Adrenal gland (tissue), 12 donors: Measurements from ENCODE around the gene SRP68. TPM values are rescaled to one million over a fixed set of nuclear protein-coding genes. Genes with fewer than 3 reads are reported as not detected.

Source experiments
- DNase-seq, 7 donors: peaks; one replicate each; pipeline ENCODE4 v3.0.0-alpha.2; 2019 to 2020
- H3K27ac ChIP-seq, 5 donors: fragments of 200-600 bp; sonication (generic) in 4 of 5; 1 replicate in 3 of 5; 2 replicates in 2 of 5; pipeline versions ENCODE4 v1.5.1 to v1.8.0; 2016 to 2020; ENCODE audit warnings: mild to moderate bottlenecking in 1 of 5
- H3K27me3 ChIP-seq: fragments of 200-600 bp; 2 replicates; pipeline ENCODE4 v1.8.0; 2021
- H3K36me3 ChIP-seq, 2 donors: fragments of 200-600 bp; replicated peaks in 1 of 2; 1 replicate in 1 of 2; 2 replicates in 1 of 2; pipeline versions ENCODE4 v1.5.1 to v1.8.0; 2018 to 2022
- H3K4me1 ChIP-seq, 2 donors: fragments of 200-600 bp; replicated peaks in 1 of 2; 1 replicate in 1 of 2; 2 replicates in 1 of 2; pipeline versions ENCODE4 v1.5.1 to v1.8.0; 2018 to 2021
- H3K4me3 ChIP-seq, 4 donors: fragments of 200-600 bp; sonication (generic) in 3 of 4; one replicate each; pipeline ENCODE4 v1.5.1; 2016 to 2018
- H3K9me3 ChIP-seq, 3 donors: fragments of 200-600 bp; sonication (generic) in 1 of 3; replicated peaks in 1 of 3; 1 replicate in 2 of 3; 2 replicates in 1 of 3; pipeline versions ENCODE4 v1.5.1 to v1.8.0; 2016 to 2021
- POLR2A ChIP-seq, 2 donors: fragments of 450-650 bp; IDR thresholded peaks; one replicate each; pipeline ENCODE4 v1.6.1; 2017; ENCODE audit warnings: antibody characterized with exemption in 2 of 2, mild to moderate bottlenecking in 2 of 2, moderate library complexity in 1 of 2
- WGBS, 4 donors: extraction: QIAGEN DNeasy Blood & Tissue Kit in 2 of 4; methylation state at CpG; one replicate each; pipeline versions ENCODE4 v1.1.5 to v1.1.7; 2013 to 2017; 5-methylcytosine and 5-hydroxymethylcytosine counted together
- intact Hi-C, 2 donors: fragments of 100-400 bp; cut with DNase I; formaldehyde crosslinking; loops; one replicate each; pipeline versions ENCODE4 v1.14.1 to v1.15.0; 2022 to 2023
- polyA plus RNA-seq, 3 donors: library from polyadenylated mRNA; stranded (reverse); fragments of 200-250 nt in 2 of 3; fragments of 350-450 nt in 1 of 3; fragmentation: Illumina TruSeq in 1 of 3; extraction: RNeasy Lipid Tissue Mini Kit (QIAGEN cat#74804) in 1 of 3; gene quantifications; one replicate each; pipeline ENCODE4 v1.2.3, GENCODE V29; 2013 to 2014
- total RNA-seq, 9 donors: library from RNA; depleted of rRNA in 4 of 9; stranded (reverse); fragments of >200 nt in 4 of 9; fragments of 120-200 nt in 1 of 9; fragmentation: NEBNext Ultra II Directional in 1 of 9; extraction: Animal tissue kit (Norgen Biotek cat#: 25700) in 1 of 9; gene quantifications; one replicate each; pipeline versions ENCODE4 v1.1.0 to v1.2.4, GENCODE V29; 2013 to 2023
- TF ChIP-seq, protein P1 (sequence below), 6 experiments: fragments of 450-650 bp in 4 of 6; fragments of 200-600 bp in 2 of 6; sonication (generic) in 1 of 6; IDR thresholded peaks; 1 replicate in 5 of 6; 2 replicates in 1 of 6; pipeline versions ENCODE4 v1.5.1 to v1.8.0; 2016 to 2021; ENCODE audit warnings: antibody characterized with exemption in 6 of 6, mild to moderate bottlenecking in 2 of 6, moderate library complexity in 1 of 6
- donor health status: healthy with polysubstance abuse.
- donor health status: Bipolar disorder and iron deficiency.
- donor health status: DM: yes; HTN: yes; CAD: no.
- donor health status: DM: no; HTN: no; CAD: no.
- donor health status: DM: no; HTN: no; CAD: no.
- donor health status: DM: yes; HTN: yes; CAD: no.

SRP68 gene
- total and polyA plus RNA-seq, 12 donors, result 20.3 to 129 (median 41.1) TPM

DNA sequence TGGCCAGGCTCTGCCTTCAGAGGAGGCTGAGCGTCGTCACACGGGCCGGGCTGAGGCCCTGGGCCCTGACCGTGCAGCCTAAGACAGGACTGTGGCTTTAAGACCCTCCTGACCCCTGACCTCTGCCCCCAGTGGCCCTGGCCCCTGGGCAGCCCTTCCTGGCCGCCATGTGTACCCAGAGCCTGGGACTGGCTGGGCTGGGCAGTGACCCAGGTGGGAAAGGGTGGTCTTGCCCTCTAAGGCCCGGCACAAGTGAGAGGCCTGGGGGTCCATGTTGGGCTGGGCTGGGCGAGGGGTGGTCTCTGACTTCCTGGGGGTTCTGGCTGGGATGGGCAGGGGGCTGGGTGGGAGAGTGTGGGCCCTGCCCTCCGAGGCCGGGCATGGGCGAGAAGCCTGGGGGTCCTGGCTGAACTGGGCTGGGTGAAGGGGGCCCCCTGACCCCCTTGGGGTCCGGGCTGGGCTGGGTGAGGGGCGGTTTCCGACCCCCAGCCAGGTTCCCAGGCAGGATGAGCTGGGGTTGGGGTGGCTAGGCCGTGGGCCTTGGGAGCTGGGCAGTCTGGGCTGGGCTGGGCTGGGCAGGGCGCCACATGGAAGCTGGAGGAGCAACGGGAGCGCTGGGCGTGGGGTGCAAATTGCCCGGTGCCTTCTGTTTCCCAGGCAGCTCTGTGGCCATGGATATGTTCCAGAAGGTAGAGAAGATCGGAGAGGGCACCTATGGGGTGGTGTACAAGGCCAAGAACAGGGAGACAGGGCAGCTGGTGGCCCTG is 71.4 kb downstream of the SRP68 start, which contains the start of gene CDK3:
TSS of gene CDK3 (plus strand) at position 101 of the 767 bp plus-strand sequence. CDS start at position 672, 571 bp downstream.
- no peak for DNase-seq
- no peak for TF ChIP-seq POLR2A (IDR thresholded peaks at IDR 0.05)
- TF ChIP-seq, protein P1, sequence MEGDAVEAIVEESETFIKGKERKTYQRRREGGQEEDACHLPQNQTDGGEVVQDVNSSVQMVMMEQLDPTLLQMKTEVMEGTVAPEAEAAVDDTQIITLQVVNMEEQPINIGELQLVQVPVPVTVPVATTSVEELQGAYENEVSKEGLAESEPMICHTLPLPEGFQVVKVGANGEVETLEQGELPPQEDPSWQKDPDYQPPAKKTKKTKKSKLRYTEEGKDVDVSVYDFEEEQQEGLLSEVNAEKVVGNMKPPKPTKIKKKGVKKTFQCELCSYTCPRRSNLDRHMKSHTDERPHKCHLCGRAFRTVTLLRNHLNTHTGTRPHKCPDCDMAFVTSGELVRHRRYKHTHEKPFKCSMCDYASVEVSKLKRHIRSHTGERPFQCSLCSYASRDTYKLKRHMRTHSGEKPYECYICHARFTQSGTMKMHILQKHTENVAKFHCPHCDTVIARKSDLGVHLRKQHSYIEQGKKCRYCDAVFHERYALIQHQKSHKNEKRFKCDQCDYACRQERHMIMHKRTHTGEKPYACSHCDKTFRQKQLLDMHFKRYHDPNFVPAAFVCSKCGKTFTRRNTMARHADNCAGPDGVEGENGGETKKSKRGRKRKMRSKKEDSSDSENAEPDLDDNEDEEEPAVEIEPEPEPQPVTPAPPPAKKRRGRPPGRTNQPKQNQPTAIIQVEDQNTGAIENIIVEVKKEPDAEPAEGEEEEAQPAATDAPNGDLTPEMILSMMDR (IDR thresholded peaks at IDR 0.05), result peak in 1 of 6 experiments; percentile 24
- Histone ChIP-seq H3K9me3 (no peaks in the 10 kb centered on the region), H3K27ac (no peak within 1 kb of the TSS), H3K36me3 (no peaks in the 10 kb centered on the region), H3K4me3 (no peak within 1 kb of the TSS), H3K4me1 (peaks cover 3 to 11% of the 10 kb centered on the region in 2 donors), H3K27me3 (no peaks in the 10 kb centered on the region)
- intact Hi-C loops, result loop anchor here in 1 of 2 donors (5.0 kb wide), 1 partner anchor 94 kb away; no protein-coding TSS in a partner anchor
- WGBS, 4 donors, result 79 to 99% (median 90%) methylated on average over 8 to 21 of the region's 21 CpGs

DNA sequence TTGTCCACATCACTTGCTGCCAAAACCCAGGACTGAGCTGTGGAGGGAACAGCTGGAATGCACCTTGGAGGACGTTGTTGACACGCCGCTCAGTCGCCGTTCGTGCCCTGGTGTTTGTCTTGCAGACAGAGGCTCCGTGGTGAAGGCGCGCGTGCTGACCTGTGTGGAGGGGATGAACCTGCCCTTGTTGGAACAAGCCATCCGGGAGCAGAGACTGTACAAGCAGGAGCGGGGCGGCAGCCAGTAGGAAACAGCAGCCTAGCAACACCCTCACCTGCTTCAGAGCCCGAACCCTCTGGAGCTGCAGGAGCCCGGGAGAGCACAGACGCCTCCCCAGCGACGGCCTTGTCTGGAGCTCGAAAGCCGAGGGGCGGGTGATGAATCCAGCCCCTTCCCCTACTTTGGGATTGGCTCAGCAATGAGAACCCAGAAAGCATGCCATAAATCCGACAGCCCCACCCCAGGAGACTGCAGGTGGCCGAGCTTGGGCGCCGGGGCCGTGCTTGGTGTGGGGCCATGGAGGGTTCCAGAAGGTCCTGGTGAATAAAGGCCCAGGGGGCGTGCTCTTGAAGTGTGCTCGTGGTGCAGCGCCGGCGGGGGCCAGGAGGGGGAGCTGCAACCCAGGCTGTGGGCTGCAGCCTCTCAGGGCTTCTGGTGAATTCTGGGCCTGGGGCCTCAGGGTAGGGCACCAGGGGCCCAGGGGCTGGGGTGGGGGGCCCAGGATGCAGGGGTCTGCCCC is 72.1 kb downstream of the SRP68 start:
- intact Hi-C loops, result loop anchor here in 1 of 2 donors (5.0 kb wide), 1 partner anchor 93 kb away; no protein-coding TSS in a partner anchor
- TF ChIP-seq, protein P1 (IDR thresholded peaks at IDR 0.05), result peak; percentile 36 to 61 (median 46)
- TF ChIP-seq POLR2A (IDR thresholded peaks at IDR 0.05), result no peak
- no peak overlapping the region for H3K27ac ChIP-seq

DNA sequence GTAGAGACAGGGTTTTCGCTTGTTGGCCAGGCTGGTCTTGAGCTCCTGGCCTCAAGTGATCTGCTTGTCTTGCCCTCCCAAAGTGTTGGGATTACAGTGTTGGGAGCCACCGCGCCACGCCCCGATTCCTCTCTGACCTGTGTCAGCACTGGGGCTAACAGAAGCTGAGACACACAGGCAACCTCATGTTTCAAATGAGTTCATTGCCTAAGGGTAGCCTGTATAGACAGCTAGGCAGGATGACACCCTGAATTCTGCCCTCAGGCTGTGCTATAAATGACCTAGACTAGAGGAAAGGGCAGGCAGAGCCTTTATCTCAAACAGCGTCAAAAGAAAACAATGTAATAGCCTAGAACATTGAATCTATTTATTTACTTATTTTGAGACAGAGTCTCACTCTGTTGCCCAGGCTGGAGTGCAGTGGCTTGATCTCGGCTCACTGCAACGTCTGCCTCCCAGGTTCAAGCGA is 74.0 kb downstream of the SRP68 start:
- no peak overlapping the region for H3K4me3 ChIP-seq
- H3K9me3 ChIP-seq, result no peaks in the 10 kb centered on the region
- intact Hi-C loops, result no loop called here

More for the DNA sequence above, 72.1 kb downstream of the SRP68 start:
- DNase-seq, result peak in 4 of 7 donors; percentile 33 to 62 (median 52)
- no peak overlapping the region for H3K4me3 ChIP-seq
- H3K27me3 ChIP-seq, result no peaks in the 10 kb centered on the region
- H3K9me3 ChIP-seq, result no peaks in the 10 kb centered on the region
- WGBS, 4 donors, result 61 to 81% (median 70%) methylated on average over 11 to 31 of the region's 31 CpGs
- no peaks in the 10 kb centered on the region for H3K36me3 ChIP-seq
- H3K4me1 ChIP-seq, result peaks cover 0 to 4% of the 10 kb centered on the region in 2 donors

More for the DNA sequence above, 74.0 kb downstream of the SRP68 start:
- H3K27me3 ChIP-seq, result no peaks in the 10 kb centered on the region
- peak overlapping the region in 1 of 5 donors; percentile 49 for H3K27ac ChIP-seq
- no peak for DNase-seq
- TF ChIP-seq POLR2A (IDR thresholded peaks at IDR 0.05), result no peak
- TF ChIP-seq, protein P1 (IDR thresholded peaks at IDR 0.05), result no peak
- H3K36me3 ChIP-seq, result peaks cover 0 to 5% of the 10 kb centered on the region in 2 donors
- no peaks in the 10 kb centered on the region for H3K4me1 ChIP-seq
- 85 to 96% (median 91%) methylated on average over 9 of the region's 9 CpGs for WGBS, 4 donors
